IMR-90 (cell line): Measurements from ENCODE around the gene PAAF1. TPM values are rescaled to one million over a fixed set of nuclear protein-coding genes. Genes with fewer than 3 reads are reported as not detected.
A peak's percentile ranks its signal among the peaks of the same experiment; 100 is the strongest.

Source experiments
- ATAC-seq: fragments of 200-7000 bp; cut with Tn5 transposase; 2 replicates; pipeline ENCODE4 v1.9.1; 2020; ENCODE audit warnings: low read depth, mild to moderate bottlenecking, moderate library complexity
- BruUV-seq: library from RNA; stranded (reverse); fragments of 400-500 nt; replicated peaks from 2 replicates; lab custom pipeline; 2021; lab: Mats Ljungman, UMichigan
- CTCF ChIA-PET: fragments of 300-600 bp; formaldehyde crosslinking; extraction: SDS; loops from one replicate; lab custom pipeline; 2021; ENCODE audit warnings: antibody characterized with exemption; lab: Yijun Ruan, JAX
- POLR2A ChIA-PET: fragments of 300-600 bp; sonication (Branson Sonifier 250); formaldehyde crosslinking; loops from one replicate; lab custom pipeline; 2022; ENCODE audit warnings: antibody characterized with exemption; ENCODE audit not compliant: unreplicated experiment; lab: Charles Lee
- DNase-seq: peaks from one replicate; pipeline ENCODE4 v3.0.0; 2013
- H2AFZ ChIP-seq: replicated peaks from 2 replicates; pipeline ENCODE3; 2013; ENCODE audit warnings: low read length, mild to moderate bottlenecking; ENCODE audit not compliant: poor library complexity
- H2AK5ac ChIP-seq: 2 replicates; pipeline ENCODE4 v1.6.1; 2013; ENCODE audit warnings: low read depth, low read length, inconsistent platforms
- H2AK9ac ChIP-seq: replicated peaks from 2 replicates; pipeline ENCODE3; 2013; ENCODE audit warnings: mild to moderate bottlenecking, low read depth, low read length, moderate library complexity; ENCODE audit not compliant: poor library complexity
- H2BK120ac ChIP-seq: 2 replicates; pipeline ENCODE4 v1.6.1; 2013; ENCODE audit warnings: low read depth, low read length, inconsistent platforms
- H2BK15ac ChIP-seq: 3 replicates; pipeline ENCODE4 v1.6.1; 2013; ENCODE audit warnings: low read depth, low read length, inconsistent platforms
- H2BK20ac ChIP-seq: 2 replicates; pipeline ENCODE4 v1.6.1; 2013; ENCODE audit warnings: low read depth, mild to moderate bottlenecking, inconsistent platforms, low read length, moderate library complexity
- H2BK5ac ChIP-seq: 2 replicates; pipeline ENCODE4 v1.6.1; 2013; ENCODE audit warnings: mild to moderate bottlenecking, low read depth, low read length, inconsistent platforms; ENCODE audit not compliant: poor library complexity, severe bottlenecking
- H3K14ac ChIP-seq: replicated peaks from 2 replicates; pipeline ENCODE4 v1.6.1; 2013; ENCODE audit warnings: low read depth, low read length, inconsistent platforms
- H3K18ac ChIP-seq: 2 replicates; pipeline ENCODE4 v1.6.1; 2013; ENCODE audit warnings: low read depth, low read length, control low read depth
- H3K23ac ChIP-seq: 2 replicates; pipeline ENCODE4 v1.6.1; 2013; ENCODE audit warnings: low read depth, low read length, inconsistent platforms
- H3K27ac ChIP-seq: 2 replicates; pipeline ENCODE4 v1.5.1; 2013; ENCODE audit warnings: mild to moderate bottlenecking, control low read depth, low read length; ENCODE audit not compliant: insufficient read depth
- H3K27me3 ChIP-seq: 2 replicates; pipeline ENCODE4 v1.6.1; 2013; ENCODE audit warnings: low read length; ENCODE audit not compliant: control insufficient read depth, insufficient read depth
- H3K36me3 ChIP-seq: 2 replicates; pipeline ENCODE4 v1.6.1; 2013; ENCODE audit warnings: low read length, mixed read lengths; ENCODE audit not compliant: control insufficient read depth, insufficient read depth
- H3K4ac ChIP-seq: 2 replicates; pipeline ENCODE4 v1.6.1; 2013; ENCODE audit warnings: low read depth, low read length, inconsistent platforms
- H3K4me1 ChIP-seq: 2 replicates; pipeline ENCODE4 v1.6.1; 2013; ENCODE audit warnings: low read length, mixed read lengths; ENCODE audit not compliant: control insufficient read depth, insufficient read depth
- H3K4me2 ChIP-seq: 2 replicates; pipeline ENCODE4 v1.6.1; 2013; ENCODE audit warnings: low read depth, mild to moderate bottlenecking, control low read depth, low read length, moderate library complexity
- H3K4me3 ChIP-seq: 2 replicates; pipeline ENCODE4 v1.5.1; 2013; ENCODE audit warnings: low read depth, mild to moderate bottlenecking, control low read depth, low read length, moderate library complexity; ENCODE audit not compliant: insufficient read depth
- H3K56ac ChIP-seq: 2 replicates; pipeline ENCODE4 v1.6.1; 2013; ENCODE audit warnings: low read length, inconsistent platforms; ENCODE audit not compliant: insufficient read depth; ENCODE audit errors: extremely low read depth
- H3K79me1 ChIP-seq, 2 experiments: 2 replicates each; pipeline ENCODE4 v1.6.1; 2013; ENCODE audit warnings: low read length in 2 of 2, inconsistent platforms in 1 of 2, low read depth in 1 of 2
- H3K9ac ChIP-seq: 2 replicates; pipeline ENCODE4 v1.6.1; 2013; ENCODE audit warnings: low read depth, low read length, control low read depth
- H3K9me1 ChIP-seq: 2 replicates; pipeline ENCODE4 v1.6.1; 2013; ENCODE audit warnings: low read length, inconsistent platforms; ENCODE audit not compliant: insufficient read depth
- H3K9me3 ChIP-seq: 2 replicates; pipeline ENCODE4 v1.6.1; 2013; ENCODE audit warnings: low read length; ENCODE audit not compliant: control insufficient read depth, insufficient read depth
- H4K20me1 ChIP-seq: 2 replicates; pipeline ENCODE4 v1.6.1; 2013; ENCODE audit warnings: low read length, inconsistent platforms; ENCODE audit not compliant: insufficient read depth
- H4K5ac ChIP-seq: 2 replicates; pipeline ENCODE4 v1.6.1; 2013; ENCODE audit warnings: mild to moderate bottlenecking, low read depth, low read length, control low read depth
- H4K8ac ChIP-seq, 2 experiments: 2 replicates each; pipeline ENCODE4 v1.6.1; 2013; ENCODE audit warnings: low read depth in 2 of 2, low read length in 2 of 2, control low read depth in 1 of 2, inconsistent platforms in 1 of 2
- H4K91ac ChIP-seq: 2 replicates; pipeline ENCODE4 v1.6.1; 2013; ENCODE audit warnings: low read depth, low read length, inconsistent platforms; ENCODE audit not compliant: insufficient read depth
- CEBPB ChIP-seq: IDR thresholded peaks from 2 replicates; pipeline ENCODE4 v1.6.1; 2012; ENCODE audit warnings: low read depth, low read length, improper control_type of control experiment
- FOS ChIP-seq: fragments of 150-350 bp; IDR thresholded peaks from 2 replicates; pipeline ENCODE4 v1.6.1; 2016; ENCODE audit warnings: low read depth, low read length
- MAZ ChIP-seq: IDR thresholded peaks from 2 replicates; pipeline ENCODE4 v1.6.1; 2012; ENCODE audit warnings: low read depth, mild to moderate bottlenecking, low read length, improper control_type of control experiment, moderate library complexity, borderline replicate concordance
- MXI1 ChIP-seq: IDR thresholded peaks from 2 replicates; pipeline ENCODE4 v1.6.1; 2012; ENCODE audit warnings: low read depth, mild to moderate bottlenecking, low read length, moderate library complexity, borderline replicate concordance
- NFE2L2 ChIP-seq: fragments of 150-350 bp; IDR thresholded peaks from 2 replicates; pipeline ENCODE4 v1.6.1; 2016; ENCODE audit warnings: low read depth, mild to moderate bottlenecking, low read length
- RCOR1 ChIP-seq: IDR thresholded peaks from 2 replicates; pipeline ENCODE4 v1.6.1; 2012; ENCODE audit warnings: mild to moderate bottlenecking, low read length, improper control_type of control experiment; ENCODE audit not compliant: insufficient replicate concordance
- whole genome bisulfite sequencing, 2 experiments: methylation state at CpG; one replicate each; pipeline versions ENCODE4 v1.1.5 to v1.1.7; 2013; ENCODE audit warnings: missing lambda C conversion rate in 2 of 2; ENCODE audit not compliant: insufficient read length in 1 of 2; ENCODE audit errors: extremely low coverage in 2 of 2; 5-methylcytosine and 5-hydroxymethylcytosine counted together
- dilution Hi-C: fragments of 300-500 bp; cut with HindIII; formaldehyde crosslinking; loops from one replicate; pipeline ENCODE4 v1.14.3; 2018; ENCODE audit warnings: low sequenced_read_pairs; ENCODE audit not compliant: unreplicated experiment
- in situ Hi-C: fragments of 300-500 bp; cut with MboI; formaldehyde crosslinking; loops from 3 replicates; pipeline ENCODE4 v1.14.3; 2019; ENCODE audit warnings: low sequenced_read_pairs, inconsistent platforms, mixed read lengths
- intact Hi-C: fragments of 100-400 bp; cut with micrococcal nuclease; formaldehyde crosslinking; loops from 2 replicates; pipeline ENCODE4 v1.10.0; 2022
- polyA plus RNA-seq, 3 experiments: library from polyadenylated mRNA; depleted of rRNA; stranded (reverse); fragments of >200 nt; gene quantifications; 2 replicates each; pipeline ENCODE4 v1.2.3, GENCODE V29; 2012; ENCODE audit warnings: low replicate concordance in 1 of 3
- total RNA-seq: library from RNA; depleted of rRNA; stranded (reverse); fragments of >200 nt; gene quantifications from 2 replicates; pipeline ENCODE4 v1.2.3, GENCODE V29; 2012

PAAF1 gene
- total and polyA plus RNA-seq, 2 of the 4 experiments (the other 2 are of a cell fraction): 15.1 to 16.4 TPM

DNA sequence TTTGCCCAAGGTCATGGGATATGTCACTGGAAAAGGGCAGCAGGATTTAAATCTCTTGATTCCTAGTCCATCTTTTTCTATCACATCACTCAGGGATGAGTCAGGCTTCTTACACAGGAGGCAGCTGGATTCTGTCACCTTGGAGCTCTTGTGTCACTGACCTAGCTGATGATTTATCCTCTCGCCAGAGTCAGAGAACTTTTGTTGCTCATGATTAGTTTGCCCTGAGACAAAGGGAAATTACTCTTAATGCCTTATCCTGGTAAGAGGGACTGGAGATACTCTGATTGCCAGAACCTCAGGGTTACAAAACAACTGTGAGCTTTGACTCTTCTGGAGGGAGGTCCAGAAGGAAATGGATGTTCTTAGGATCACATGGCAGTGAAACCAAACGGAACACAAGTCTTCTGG, 10.2 kb upstream of the PAAF1 start:
- peak overlapping the region in 1 of 2 experiments; percentile 32; a peak in 2 of 4 replicates for H4K8ac ChIP-seq
- ATAC-seq (peak; percentile 70), DNase-seq (peak; percentile 93)
- H2BK5ac ChIP-seq: peak overlapping the region; percentile 79
- no peak overlapping the region for H3K56ac ChIP-seq
- H2AK5ac ChIP-seq: peak overlapping the region; percentile 32
- H2BK120ac ChIP-seq: peak overlapping the region; percentile 66
- peak overlapping the region; percentile 6 for H2AK9ac ChIP-seq
- H3K9ac ChIP-seq: no peak overlapping the region
- dilution Hi-C loops: no loop called here
- H3K14ac ChIP-seq: peak overlapping the region; percentile 49
- peaks cover 0 to 13% of the 10 kb centered on the region in 2 experiments; a peak in 1 of 4 replicates for H3K79me1 ChIP-seq
- peak overlapping the region; percentile 18; the same call in 1 of the 2 replicates for H3K18ac ChIP-seq
- H4K91ac ChIP-seq: peak overlapping the region; percentile 13
- H3K23ac ChIP-seq: peak overlapping the region; percentile 54; the same call in 1 of the 2 replicates
- no peaks in the 10 kb centered on the region for H3K27me3 ChIP-seq
- H2BK20ac ChIP-seq: 0 out of 2 replicates have a peak overlapping the region, but pooled peaks have one; percentile 15
- no CpG with 5 or more reads among the region's 2 CpGs for WGBS, 2 experiments
- peak overlapping the region; percentile 70 for H3K4ac ChIP-seq
- in situ Hi-C loops: no loop called here
- BruUV-seq: no TSS peak
- peaks cover 3% of the 10 kb centered on the region for H3K36me3 ChIP-seq
- H3K27ac ChIP-seq: peak overlapping the region; percentile 78
- H4K20me1 ChIP-seq: peaks cover 9% of the 10 kb centered on the region; the same call in 1 of the 2 replicates
- ChIA-PET CTCF (interaction anchor here (1.0 kb wide), 1 partner anchor 12 kb away, joined by 3 read pairs; no protein-coding TSS in a partner anchor), POLR2A (interaction anchor here (0.8 kb wide), 1 partner anchor 15 kb away, joined by 3 read pairs; no protein-coding TSS in a partner anchor)
- H4K5ac ChIP-seq: no peak overlapping the region
- no peak overlapping the region for H3K4me3 ChIP-seq
- TF ChIP-seq MXI1: no peak
- TF ChIP-seq RCOR1: no peak
- peak; percentile 67; the same call in 1 of the 2 replicates for TF ChIP-seq FOS
- TF ChIP-seq MAZ: no peak
- no peak for TF ChIP-seq NFE2L2
- peak; percentile 66 for TF ChIP-seq CEBPB
- intact Hi-C loops: no loop called here
- peaks cover 5% of the 10 kb centered on the region for H3K4me1 ChIP-seq
- H2AFZ ChIP-seq: no peak overlapping the region
- H3K9me3 ChIP-seq: no peaks in the 10 kb centered on the region
- H3K4me2 ChIP-seq: peak overlapping the region; percentile 60
- H3K9me1 ChIP-seq: peaks cover 11% of the 10 kb centered on the region
- H2BK15ac ChIP-seq: no peak overlapping the region; the same call in 2 of the 3 replicates
